HG02623 (cell line): Measurements from ENCODE around the gene PDE3A.
"Not testable (repeated sequence)": the region's sequence is repeated elsewhere in the genome, so short reads cannot be mapped to it uniquely, and the experiment has no call there.

ENCODE experiments used
- ATAC-seq: cut with Tn5 transposase; IDR thresholded peaks from one replicate; pipeline ENCODE4 v1.9.1; 2021; ENCODE audit warnings: moderate library complexity; ENCODE audit not compliant: unreplicated experiment

Gene PDE3A

GRCh38 chr12:20368114-20368650 lies at the start of gene PDE3A:
PDE3A (plus strand) TSS chr12:20368537; CDS start chr12:20369285, 748 bp downstream.
- ATAC-seq, result no peak

GRCh38 chr12:20319366-20319765 lies 49.0 kb upstream of the PDE3A start:
- no peak for ATAC-seq

DNA sequence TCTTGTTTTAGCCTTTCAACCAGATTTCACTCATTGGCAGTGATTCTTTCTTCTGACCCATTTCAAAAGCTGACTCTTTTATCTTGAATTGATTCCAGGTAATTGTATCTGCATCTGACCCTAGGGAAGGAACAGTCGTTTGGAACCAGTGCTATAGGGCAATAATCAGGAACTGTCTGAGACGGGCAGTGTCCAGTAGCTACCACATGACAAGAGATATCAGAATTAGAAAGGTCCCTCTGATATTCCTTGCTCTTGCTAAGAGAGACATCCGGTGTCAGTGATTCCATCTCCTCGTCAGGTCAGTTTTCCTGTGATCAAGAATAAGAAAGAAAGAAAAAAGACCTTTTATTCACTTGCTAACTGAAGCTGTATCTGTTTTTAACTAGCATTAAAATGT lies 47.8 kb upstream of the PDE3A start:
- ATAC-seq, result no peak

GRCh38 chr12:20330826-20331505 lies 37.4 kb upstream of the PDE3A start:
- ATAC-seq, result not testable (repeated sequence)

DNA sequence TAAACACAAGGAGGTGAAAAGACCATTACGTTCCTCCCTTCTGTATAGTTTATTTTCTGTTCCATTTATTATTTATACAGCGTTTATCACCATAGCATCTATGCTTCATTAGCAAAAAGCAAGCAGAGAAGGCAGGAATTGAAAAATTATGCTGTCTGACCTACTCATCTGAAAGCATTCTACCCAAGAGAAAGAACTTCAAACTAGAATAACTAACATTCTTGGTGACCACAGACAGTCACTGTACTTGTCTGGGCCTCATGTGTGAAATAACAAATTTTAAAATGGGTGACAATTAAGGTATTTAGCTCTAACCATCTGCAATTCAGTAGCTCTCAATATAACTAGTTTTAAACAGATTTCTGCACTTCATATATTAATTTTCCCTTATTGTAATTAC lies 29.3 kb upstream of the PDE3A start:
- ATAC-seq, result no peak

- ATAC-seq, result no peak
Observed at GRCh38 chr12:20342111-20342510, 26.2 kb upstream of the PDE3A start.

GRCh38 chr12:20345866-20346265 lies 22.5 kb upstream of the PDE3A start:
- no peak for ATAC-seq

DNA sequence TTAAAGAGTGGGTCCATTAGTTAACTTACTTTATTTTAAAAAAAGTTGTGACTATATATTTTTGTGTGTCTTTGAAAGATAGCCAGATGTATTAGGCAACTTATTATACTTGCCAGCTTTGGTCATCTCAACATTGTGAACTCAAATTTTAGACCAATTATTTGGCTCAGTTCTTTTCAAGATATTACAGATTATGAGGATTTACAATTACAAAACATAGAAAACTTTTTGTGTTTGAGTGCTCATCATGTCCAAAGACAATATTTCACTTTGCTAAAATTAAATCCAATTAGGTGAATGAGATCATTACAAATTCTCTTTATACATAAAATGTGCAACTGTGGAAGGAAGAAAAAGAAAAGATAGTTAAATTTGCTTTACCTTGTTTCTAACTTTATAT lies 18.3 kb upstream of the PDE3A start:
- ATAC-seq, result no peak

DNA sequence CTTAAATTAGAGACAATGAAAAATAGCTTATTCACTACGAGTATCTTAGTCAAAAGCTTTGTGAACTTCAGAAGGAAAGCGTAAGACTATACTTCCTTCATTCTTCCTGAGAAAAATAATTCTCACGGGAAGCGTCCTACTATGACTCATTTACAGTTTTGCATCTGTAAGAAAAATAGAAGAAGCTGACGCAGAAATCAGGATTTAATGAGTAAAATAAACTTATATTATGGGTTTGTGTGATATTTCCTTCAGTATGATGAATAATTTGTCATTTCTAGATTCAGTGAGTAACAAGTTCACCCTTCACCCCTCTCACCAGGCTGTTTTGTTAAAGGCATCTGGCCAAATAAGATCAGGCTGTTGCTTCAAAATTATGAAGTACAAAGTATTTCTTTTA lies 17.8 kb upstream of the PDE3A start:
- ATAC-seq, result no peak

DNA sequence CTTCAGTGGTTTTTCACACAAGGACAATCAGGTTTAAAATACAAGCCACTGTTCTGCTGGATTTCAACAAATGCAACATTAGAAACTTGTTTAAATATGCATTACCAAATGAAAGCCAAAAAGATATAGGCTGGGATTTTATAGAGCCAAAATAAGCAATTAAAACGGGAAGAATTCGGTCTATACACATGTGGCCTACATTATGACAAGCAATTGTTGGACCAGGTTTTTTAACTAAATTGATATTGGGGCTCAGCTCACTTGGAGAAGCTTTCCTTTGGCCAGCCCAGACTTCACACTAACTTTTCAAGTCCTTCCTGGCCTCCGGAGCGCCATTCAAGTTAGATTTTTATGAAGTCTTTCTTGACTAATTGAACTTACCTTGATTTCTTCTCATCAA lies 16.9 kb upstream of the PDE3A start:
- no peak for ATAC-seq

DNA sequence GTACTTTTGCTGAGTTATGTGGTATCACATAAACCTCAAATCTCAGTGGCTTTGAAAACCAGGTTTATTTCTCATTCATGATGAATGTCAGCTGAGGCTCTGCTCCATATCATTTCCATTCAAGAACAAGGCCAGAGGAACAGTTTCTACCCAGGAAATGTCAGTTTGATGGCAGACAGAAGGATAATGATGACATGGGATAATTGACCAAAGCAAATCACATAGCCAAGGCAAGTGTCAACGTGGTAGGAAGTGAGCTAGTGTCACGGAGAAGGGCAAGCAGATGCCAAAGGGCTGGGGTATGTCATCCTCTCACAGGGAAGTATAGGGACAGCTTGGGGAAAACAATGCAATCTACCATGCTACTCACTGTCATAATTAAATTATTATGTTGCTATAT lies 12.3 kb upstream of the PDE3A start:
- ATAC-seq, result no peak

DNA sequence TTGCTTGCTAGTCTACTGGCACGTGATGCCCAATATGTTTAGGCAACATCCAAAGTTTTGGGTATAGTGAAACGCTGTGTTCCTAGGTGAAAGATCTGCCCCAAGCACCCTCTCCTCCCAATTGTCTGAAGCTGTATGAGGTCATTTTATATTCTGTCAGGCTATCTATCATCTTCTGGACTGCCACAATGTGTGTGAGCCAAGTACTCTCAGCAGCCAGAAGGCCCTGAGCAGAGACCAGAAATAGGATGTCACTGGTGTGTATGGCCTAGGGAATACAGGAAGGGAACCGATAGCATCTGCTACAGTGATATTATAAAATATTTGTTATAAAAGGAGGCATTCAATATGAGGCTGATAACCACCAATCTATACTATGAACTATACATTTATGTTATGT lies 7.9 kb upstream of the PDE3A start:
- no peak for ATAC-seq

GRCh38 chr12:20361416-20361815 lies 6.9 kb upstream of the PDE3A start:
- ATAC-seq, result no peak

GRCh38 chr12:20364501-20364900 lies 3.8 kb upstream of the PDE3A start:
- no peak for ATAC-seq

- ATAC-seq, result no peak
Observed at GRCh38 chr12:20366776-20367409, 1.4 kb upstream of the PDE3A start.

DNA sequence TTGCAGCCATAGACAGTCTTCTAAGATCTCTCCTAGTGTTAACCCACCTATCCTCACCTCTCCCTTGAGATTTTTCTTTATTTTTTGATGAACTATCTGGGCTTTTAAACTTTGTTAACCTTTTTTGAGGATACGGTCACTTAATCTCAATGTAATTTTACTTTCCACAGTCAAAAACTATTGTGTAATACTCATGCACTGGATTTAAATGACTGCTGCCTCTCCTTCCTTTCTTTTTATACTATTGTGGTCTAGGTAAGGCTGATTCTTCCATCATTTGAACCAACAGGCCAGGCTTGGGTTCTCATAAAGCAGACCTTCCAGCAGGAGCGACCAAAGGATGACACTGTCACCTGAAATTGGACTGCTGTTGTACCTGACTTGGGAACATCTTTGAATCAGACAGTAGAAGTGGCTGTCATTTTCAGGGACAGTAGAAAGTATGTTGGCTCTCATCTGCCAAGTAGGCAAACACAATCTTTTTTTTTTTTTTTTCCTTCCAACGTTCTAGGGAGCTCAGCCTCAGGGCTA lies 689 bp upstream of the PDE3A start:
- ATAC-seq, result no peak

GRCh38 chr12:20368651-20369304 lies 441 bp downstream of the PDE3A start:
- ATAC-seq, result no peak

DNA sequence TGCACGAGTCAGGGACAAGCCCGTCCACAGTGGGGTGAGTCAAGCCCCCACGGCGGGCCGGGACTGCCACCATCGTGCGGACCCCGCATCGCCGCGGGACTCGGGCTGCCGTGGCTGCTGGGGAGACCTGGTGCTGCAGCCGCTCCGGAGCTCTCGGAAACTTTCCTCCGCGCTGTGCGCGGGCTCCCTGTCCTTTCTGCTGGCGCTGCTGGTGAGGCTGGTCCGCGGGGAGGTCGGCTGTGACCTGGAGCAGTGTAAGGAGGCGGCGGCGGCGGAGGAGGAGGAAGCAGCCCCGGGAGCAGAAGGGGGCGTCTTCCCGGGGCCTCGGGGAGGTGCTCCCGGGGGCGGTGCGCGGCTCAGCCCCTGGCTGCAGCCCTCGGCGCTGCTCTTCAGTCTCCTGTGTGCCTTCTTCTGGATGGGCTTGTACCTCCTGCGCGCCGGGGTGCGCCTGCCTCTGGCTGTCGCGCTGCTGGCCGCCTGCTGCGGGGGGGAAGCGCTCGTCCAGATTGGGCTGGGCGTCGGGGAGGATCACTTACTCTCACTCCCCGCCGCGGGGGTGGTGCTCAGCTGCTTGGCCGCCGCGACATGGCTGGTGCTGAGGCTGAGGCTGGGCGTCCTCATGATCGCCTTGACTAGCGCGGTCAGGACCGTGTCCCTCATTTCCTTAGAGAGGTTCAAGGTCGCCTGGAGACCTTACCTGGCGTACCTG lies 1.1 kb downstream of the PDE3A start:
- no peak for ATAC-seq

DNA sequence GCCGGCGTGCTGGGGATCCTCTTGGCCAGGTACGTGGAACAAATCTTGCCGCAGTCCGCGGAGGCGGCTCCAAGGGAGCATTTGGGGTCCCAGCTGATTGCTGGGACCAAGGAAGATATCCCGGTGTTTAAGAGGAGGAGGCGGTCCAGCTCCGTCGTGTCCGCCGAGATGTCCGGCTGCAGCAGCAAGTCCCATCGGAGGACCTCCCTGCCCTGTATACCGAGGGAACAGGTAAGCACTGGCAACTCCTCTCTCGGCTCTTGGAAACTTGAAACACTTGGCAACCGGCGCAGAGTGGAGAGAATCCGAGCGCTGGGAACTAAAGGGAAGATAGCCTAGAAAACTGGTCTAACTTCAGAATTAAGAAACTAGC lies 1.7 kb downstream of the PDE3A start:
- ATAC-seq, result no peak

DNA sequence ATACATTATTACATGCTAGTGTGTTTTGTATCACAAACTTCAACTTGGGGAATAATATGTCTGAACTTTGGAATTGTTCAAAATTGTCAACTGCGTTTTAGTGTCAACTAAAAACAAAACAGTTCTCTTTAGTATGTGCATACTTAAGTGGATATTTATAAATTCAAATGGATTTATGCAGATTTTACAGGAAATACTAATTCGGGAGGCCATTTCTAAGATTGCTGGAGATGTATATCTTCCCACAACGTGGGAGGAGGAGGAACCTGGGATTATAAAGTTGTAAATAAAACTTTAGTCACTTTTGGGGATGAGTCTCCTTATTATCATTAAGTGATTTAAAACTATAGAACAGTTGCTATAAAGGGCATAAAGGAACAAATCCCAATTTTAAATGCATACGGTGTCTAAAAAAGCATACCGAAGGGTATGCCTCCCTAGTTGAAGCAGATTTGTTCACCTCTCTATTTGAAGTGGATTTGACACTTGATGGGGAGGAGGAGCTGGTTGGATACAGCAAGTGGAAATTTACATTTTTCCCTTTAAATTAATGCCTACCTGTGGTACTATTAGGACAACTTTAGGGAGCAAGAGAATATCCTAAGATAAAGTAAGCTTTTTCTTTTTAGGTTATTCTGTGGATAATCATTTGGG lies 2.7 kb downstream of the PDE3A start:
- ATAC-seq, result no peak
